ENCODE measurements around the gene ETV6. TPM values are rescaled to one million over a fixed set of nuclear protein-coding genes. Genes with fewer than 3 reads are reported as not detected.

The ETV6 gene
- total and polyA plus RNA-seq, 3 donors from 2014 or later, result 7.8 to 20.9 (median 16.3) TPM

GRCh38 chr12:11929714-11930113 is 280.2 kb downstream of the ETV6 start:
- no peak for TF ChIP-seq CTCF (IDR thresholded peaks at IDR 0.05)
- no peak for TF ChIP-seq POLR2A (IDR thresholded peaks at IDR 0.05)
- Histone ChIP-seq H3K27me3 (no peaks in the 10 kb centered on the region), H3K4me1 (no peaks in the 10 kb centered on the region), H3K36me3 (ENCODE audit: low read depth, missing control alignments) (no peaks in the 10 kb centered on the region), H3K9me3 (no peaks in the 10 kb centered on the region), H3K4me3 (no peak overlapping the region), H3K27ac (no peak overlapping the region)
- 98% methylated on average over 3 of the region's 3 CpGs for WGBS, 2 donors
- intact Hi-C loops (cut with DNase I; ENCODE audit: low total_unique reads), result no loop called here
- no peak for DNase-seq

- Histone ChIP-seq H3K27me3 (no peaks in the 10 kb centered on the region), H3K9me3 (no peaks in the 10 kb centered on the region), H3K27ac (no peak overlapping the region), H3K36me3 (ENCODE audit: low read depth, missing control alignments) (no peaks in the 10 kb centered on the region), H3K4me3 (no peak overlapping the region), H3K4me1 (no peaks in the 10 kb centered on the region)
- intact Hi-C loops (cut with DNase I; ENCODE audit: low total_unique reads), result no loop called here
- WGBS, 2 donors, result 95 to 97% methylated on average over 4 of the region's 4 CpGs
- TF ChIP-seq CTCF (IDR thresholded peaks at IDR 0.05) (no peak), POLR2A (IDR thresholded peaks at IDR 0.05) (no peak)
- no peak for DNase-seq
These were observed 289.7 kb downstream of the ETV6 start for GRCh38 chr12:11939223-11939622.

- Histone ChIP-seq H3K27me3 (no peaks in the 10 kb centered on the region), H3K36me3 (ENCODE audit: low read depth, missing control alignments) (no peaks in the 10 kb centered on the region), H3K4me1 (no peaks in the 10 kb centered on the region), H3K4me3 (no peak overlapping the region), H3K9me3 (no peaks in the 10 kb centered on the region), H3K27ac (no peak overlapping the region)
- no peak for DNase-seq
- intact Hi-C loops (cut with DNase I; ENCODE audit: low total_unique reads), result no loop called here
- WGBS, 2 donors, result 47 to 91% methylated on average over 1 of the region's 1 CpG
- TF ChIP-seq POLR2A (IDR thresholded peaks at IDR 0.05), result no peak
- TF ChIP-seq CTCF (IDR thresholded peaks at IDR 0.05), result no peak
These were observed 292.3 kb downstream of the ETV6 start for GRCh38 chr12:11941606-11942337.

GRCh38 chr12:11943919-11944700 is 294.6 kb downstream of the ETV6 start:
- TF ChIP-seq POLR2A (IDR thresholded peaks at IDR 0.05) (no peak), CTCF (IDR thresholded peaks at IDR 0.05) (no peak)
- DNase-seq, result no peak
- no peaks in the 10 kb centered on the region for H3K9me3 ChIP-seq
- no peaks in the 10 kb centered on the region for H3K4me1 ChIP-seq
- no peaks in the 10 kb centered on the region for H3K36me3 ChIP-seq (ENCODE audit: low read depth, missing control alignments)
- no peak overlapping the region for H3K4me3 ChIP-seq
- intact Hi-C loops (cut with DNase I; ENCODE audit: low total_unique reads), result no loop called here
- H3K27me3 ChIP-seq, result no peaks in the 10 kb centered on the region
- H3K27ac ChIP-seq, result no peak overlapping the region
- WGBS, 2 donors, result 78 to 84% methylated on average over 12 of the region's 12 CpGs

Measured in testis (tissue), 3 donors.